HG03457 (cell line): ENCODE measurements around the gene CRPPA.
"Not testable (repeated sequence)": the region's sequence is repeated elsewhere in the genome, so short reads cannot be mapped to it uniquely, and the experiment has no call there.

ENCODE experiments used
- ATAC-seq: cut with Tn5 transposase; IDR thresholded peaks from one replicate; pipeline ENCODE4 v1.9.1; 2021; ENCODE audit warnings: moderate number of reproducible peaks; ENCODE audit not compliant: unreplicated experiment

CRPPA gene

GRCh38 chr7:16398146-16399017, 23.0 kb downstream of the CRPPA start:
- ATAC-seq = no peak

GRCh38 chr7:16397501-16398145, 23.7 kb downstream of the CRPPA start:
- no peak for ATAC-seq

- ATAC-seq = no peak
Measured at GRCh38 chr7:16396766-16397500, 24.4 kb downstream of the CRPPA start.

GRCh38 chr7:16395121-16395520, 26.2 kb downstream of the CRPPA start:
- ATAC-seq = no peak

- ATAC-seq = no peak
Measured at GRCh38 chr7:16393862-16394422, 27.4 kb downstream of the CRPPA start.

- ATAC-seq = no peak
Measured at GRCh38 chr7:16392990-16393523, 28.3 kb downstream of the CRPPA start.

GRCh38 chr7:16383786-16384185, 37.6 kb downstream of the CRPPA start:
- ATAC-seq = not testable (repeated sequence)

GRCh38 chr7:16383103-16383502, 38.2 kb downstream of the CRPPA start:
- not testable (repeated sequence) for ATAC-seq
